Cerebellar cortex (tissue), 1 donor: ENCODE results near the gene IL31.
A peak's percentile ranks its signal among the peaks of the same experiment; 100 is the strongest.

Source experiments
- DNase-seq: peaks from one replicate; pipeline ENCODE4 v3.0.0-alpha.2; 2015; ENCODE audit warnings: low spot score

The IL31 gene

GRCh38 chr12:122128481-122128880 is 45.5 kb downstream of the IL31 start:
- DNase-seq: no peak

GRCh38 chr12:122127839-122128238 is 46.2 kb downstream of the IL31 start:
- no peak for DNase-seq

GRCh38 chr12:122126713-122127597 is 47.1 kb downstream of the IL31 start:
- peak; percentile 37 for DNase-seq

- DNase-seq: no peak
Observed at GRCh38 chr12:122126342-122126635, 47.7 kb downstream of the IL31 start.

- DNase-seq: no peak
Observed at GRCh38 chr12:122125452-122126341, 48.3 kb downstream of the IL31 start.

- DNase-seq: no peak
Observed at GRCh38 chr12:122124370-122124769, 49.7 kb downstream of the IL31 start.

GRCh38 chr12:122123761-122124145 is 50.3 kb downstream of the IL31 start:
- DNase-seq: no peak

GRCh38 chr12:122123051-122123760 is 50.8 kb downstream of the IL31 start:
- peak; percentile 79 for DNase-seq
